ENCODE measurements around the gene LMCD1. TPM values are rescaled to one million over a fixed set of nuclear protein-coding genes. Genes with fewer than 3 reads are reported as not detected.
A peak's percentile ranks its signal among the peaks of the same experiment; 100 is the strongest.

Gene LMCD1
- total and polyA plus RNA-seq, 2 of the 4 experiments (the other 2 are of a cell fraction) = 50.0 to 53.8 TPM

DNA sequence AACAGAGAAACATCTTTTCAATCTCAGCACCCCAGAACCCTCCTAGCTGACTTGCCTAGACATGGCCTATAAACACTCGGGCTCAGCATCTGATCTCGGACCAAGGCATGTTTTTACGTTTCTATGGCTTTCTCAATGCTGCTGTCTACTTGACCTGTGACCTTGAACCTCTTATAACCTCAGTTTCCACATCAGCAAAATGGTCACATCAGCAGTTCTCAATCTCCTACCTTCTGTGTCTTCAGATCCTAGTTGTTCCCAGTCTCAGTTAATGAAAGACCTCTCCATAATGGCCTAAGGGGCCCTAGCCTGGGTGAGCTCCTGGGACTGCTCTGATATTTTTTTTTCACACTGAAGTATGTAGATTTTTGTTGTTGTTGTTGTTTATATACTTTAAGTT, 103.4 kb downstream of the LMCD1 start:
- no peak overlapping the region for H3K9ac ChIP-seq (ENCODE audit: low read depth, low read length)
- H3K4ac ChIP-seq (ENCODE audit: low read depth, low read length) = no peak overlapping the region
- no TSS peak for BruUV-seq (replicated peaks)
- no peak overlapping the region for H3K27ac ChIP-seq (ENCODE audit: insufficient read depth, low read length)
- no peaks in the 10 kb centered on the region for H3K27me3 ChIP-seq (ENCODE audit: control insufficient read depth, insufficient read depth, low read length)
- H4K20me1 ChIP-seq (ENCODE audit: insufficient read depth, low read length) = no peaks in the 10 kb centered on the region; the same call in 1 of the 2 replicates
- no peaks in the 10 kb centered on the region for H3K9me3 ChIP-seq (ENCODE audit: control insufficient read depth, insufficient read depth, low read length)
- H2AK5ac ChIP-seq (ENCODE audit: low read depth, low read length) = no peak overlapping the region
- H2AFZ ChIP-seq (replicated peaks; ENCODE audit: low read length, poor library complexity) = no peak overlapping the region
- no peak overlapping the region for H4K8ac ChIP-seq (ENCODE audit: low read depth in 2 of 2, low read length in 2 of 2)
- H3K4me1 ChIP-seq (ENCODE audit: control insufficient read depth, insufficient read depth, low read length) = peaks cover 7% of the 10 kb centered on the region
- H3K14ac ChIP-seq (replicated peaks; ENCODE audit: low read depth, low read length) = no peak overlapping the region
- no peak overlapping the region for H3K4me2 ChIP-seq (ENCODE audit: low read depth, low read length)
- in situ Hi-C loops (cut with MboI; ENCODE audit: low sequenced_read_pairs) = no loop called here
- ChIA-PET POLR2A (ENCODE audit: unreplicated experiment) (no interaction called here), CTCF (no interaction called here)
- no peak overlapping the region for H2BK15ac ChIP-seq (ENCODE audit: low read depth, low read length)
- H3K23ac ChIP-seq (ENCODE audit: low read depth, low read length) = no peak overlapping the region
- H3K36me3 ChIP-seq (ENCODE audit: control insufficient read depth, insufficient read depth, low read length) = no peaks in the 10 kb centered on the region
- DNase-seq (no peak), ATAC-seq (ENCODE audit: low read depth) (no peak)
- no peak overlapping the region for H3K18ac ChIP-seq (ENCODE audit: low read depth, low read length)
- H3K9me1 ChIP-seq (ENCODE audit: insufficient read depth, low read length) = no peaks in the 10 kb centered on the region; the same call in 1 of the 2 replicates
- H3K56ac ChIP-seq (ENCODE audit: extremely low read depth, insufficient read depth, low read length) = no peak overlapping the region
- no peak overlapping the region for H4K5ac ChIP-seq (ENCODE audit: low read depth, low read length)
- no peak overlapping the region for H2BK5ac ChIP-seq (ENCODE audit: low read depth, low read length, poor library complexity, severe bottlenecking)
- 0 out of 2 replicates have a peak overlapping the region, but pooled peaks have one; percentile 26 for H2BK20ac ChIP-seq (ENCODE audit: low read depth, low read length)
- 80% methylated on average over 2 of the region's 3 CpGs; no CpG with 5 or more reads in 1 of the 2 experiments for WGBS, 2 experiments (ENCODE audit: extremely low coverage in 2 of 2, insufficient read length in 1 of 2)
- H3K4me3 ChIP-seq (ENCODE audit: insufficient read depth, low read depth, low read length) = no peak overlapping the region
- peak overlapping the region; percentile 8; the same call in 1 of the 2 replicates for H4K91ac ChIP-seq (ENCODE audit: insufficient read depth, low read depth, low read length)
- no peak overlapping the region for H2BK120ac ChIP-seq (ENCODE audit: low read depth, low read length)
- intact Hi-C loops (cut with micrococcal nuclease) = no loop called here
- no peaks in the 10 kb centered on the region for H3K79me1 ChIP-seq (ENCODE audit: low read depth in 1 of 2, low read length in 2 of 2)
- no peak overlapping the region for H2AK9ac ChIP-seq (replicated peaks; ENCODE audit: low read depth, low read length, poor library complexity)
- TF ChIP-seq MAFK (IDR thresholded peaks at IDR 0.05; ENCODE audit: low read depth, low read length) = peak; percentile 42; the same call in 1 of the 2 replicates
- TF ChIP-seq BHLHE40 (IDR thresholded peaks at IDR 0.05; ENCODE audit: low read depth, low read length) = no peak
- dilution Hi-C loops (cut with HindIII; ENCODE audit: low sequenced_read_pairs, unreplicated experiment) = no loop called here

Data from IMR-90 (cell line).